Activated T-cell treated with anti-CD3 and anti-CD28 coated beads, Interleukin-2, amount 50 U/mL, for 48 hours (primary cell): ENCODE data around the gene BMPR1A.
A peak's percentile ranks its signal among the peaks of the same experiment; 100 is the strongest.
"Not testable (repeated sequence)": the region's sequence is repeated elsewhere in the genome, so short reads cannot be mapped to it uniquely, and the experiment has no call there.

ENCODE experiments used
- DNase-seq, 2 experiments: peaks; one replicate each; pipeline ENCODE4 v3.0.0-alpha.2; 2020

BMPR1A gene

DNA sequence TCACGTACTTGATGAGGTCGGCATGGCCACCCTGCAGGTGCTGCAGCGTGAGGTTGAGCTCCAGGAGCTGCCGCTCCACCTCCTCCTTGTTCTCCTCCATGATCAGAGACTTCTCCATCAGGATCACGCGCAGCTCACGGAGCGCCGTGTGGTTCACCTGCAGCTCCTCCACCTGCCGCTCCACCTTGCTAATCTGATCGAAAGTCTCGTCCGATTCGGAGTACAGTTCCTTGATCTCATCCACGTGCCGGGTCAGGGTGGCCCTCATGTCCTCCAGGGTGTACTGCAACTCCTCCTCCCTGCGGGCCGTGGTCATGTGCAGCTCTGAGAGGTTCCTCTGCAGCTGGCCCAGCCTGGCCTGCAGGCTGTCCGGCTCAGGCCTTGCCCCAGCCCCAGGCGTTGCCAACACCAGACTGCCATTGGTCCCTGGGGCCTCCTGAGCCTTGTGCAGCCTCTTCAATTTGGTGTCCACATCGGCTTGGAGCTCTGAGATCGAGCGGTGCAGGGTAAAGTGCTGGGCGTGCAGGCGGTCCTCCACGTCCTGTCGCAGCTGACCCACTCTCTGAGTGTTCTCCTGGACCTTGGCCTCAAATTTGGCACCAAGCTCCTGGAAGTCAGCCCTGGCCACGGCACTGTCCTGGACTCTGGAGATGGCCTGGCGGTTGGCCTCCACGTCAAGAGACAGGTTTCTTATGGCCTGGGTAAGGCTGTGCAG, 187.1 kb downstream of the BMPR1A start:
- DNase-seq, result peak in 1 of 2 experiments; percentile 12

DNA sequence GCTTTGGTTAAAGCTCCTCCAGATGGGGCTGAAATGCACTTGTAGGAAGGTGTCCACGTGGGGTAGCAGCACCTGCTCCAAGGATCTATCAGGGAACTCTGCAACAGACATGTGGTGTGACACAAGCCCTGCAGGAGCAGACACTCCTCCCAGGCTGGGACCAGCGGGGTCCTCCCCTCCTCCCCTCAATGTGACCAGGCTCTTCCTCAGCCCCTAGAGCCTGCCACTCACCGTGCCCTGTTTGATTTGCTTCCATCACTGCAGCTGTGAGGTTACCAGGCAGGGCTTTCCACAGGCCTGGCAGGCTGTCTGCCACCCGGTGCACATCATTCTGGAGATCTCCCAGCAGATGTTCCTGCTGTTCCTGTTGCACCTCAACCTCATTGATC, 187.6 kb downstream of the BMPR1A start:
- DNase-seq, result peak in 1 of 2 experiments; percentile 11

DNA sequence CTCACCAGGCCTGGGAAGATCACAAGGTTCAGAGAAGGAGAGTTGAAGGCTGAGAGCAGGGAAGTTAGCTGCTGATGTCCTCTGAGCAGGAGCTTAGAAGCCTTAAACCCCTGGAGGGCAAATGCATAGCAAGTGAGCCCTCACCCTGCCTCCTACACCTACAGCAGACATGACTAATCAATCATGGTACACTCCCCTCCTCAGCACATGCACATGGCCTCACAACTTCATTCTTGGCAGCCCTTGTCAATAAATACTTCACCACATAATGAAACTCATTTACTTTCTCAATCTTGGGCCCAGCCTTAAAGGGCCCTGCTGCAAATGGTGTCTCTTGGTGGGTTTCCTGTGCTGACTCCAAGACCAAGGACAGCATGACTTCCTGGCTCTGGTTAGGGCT, 188.1 kb downstream of the BMPR1A start:
- DNase-seq, result peak in 1 of 2 experiments; percentile 14

DNA sequence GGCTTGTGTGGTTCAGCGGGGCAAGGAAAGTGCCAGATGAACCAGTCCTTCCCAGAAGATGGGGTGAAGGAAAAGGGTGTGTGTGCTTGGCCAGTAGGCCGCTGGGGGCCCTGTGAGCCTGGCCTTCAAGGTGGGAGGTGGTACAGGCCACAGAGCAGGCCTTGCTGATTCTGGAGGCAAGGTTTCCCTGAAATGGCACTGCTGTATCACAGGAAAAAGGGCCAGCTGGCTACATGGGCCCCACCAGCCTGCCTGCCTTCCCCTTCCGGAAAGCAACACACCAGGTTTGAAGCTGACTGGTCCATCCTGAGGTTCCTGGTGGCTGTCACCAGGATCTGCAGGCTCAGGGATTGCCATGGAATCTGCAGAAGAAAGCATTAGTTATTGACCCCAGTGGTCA, 188.5 kb downstream of the BMPR1A start:
- DNase-seq, result peak in 1 of 2 experiments; percentile 9

DNA sequence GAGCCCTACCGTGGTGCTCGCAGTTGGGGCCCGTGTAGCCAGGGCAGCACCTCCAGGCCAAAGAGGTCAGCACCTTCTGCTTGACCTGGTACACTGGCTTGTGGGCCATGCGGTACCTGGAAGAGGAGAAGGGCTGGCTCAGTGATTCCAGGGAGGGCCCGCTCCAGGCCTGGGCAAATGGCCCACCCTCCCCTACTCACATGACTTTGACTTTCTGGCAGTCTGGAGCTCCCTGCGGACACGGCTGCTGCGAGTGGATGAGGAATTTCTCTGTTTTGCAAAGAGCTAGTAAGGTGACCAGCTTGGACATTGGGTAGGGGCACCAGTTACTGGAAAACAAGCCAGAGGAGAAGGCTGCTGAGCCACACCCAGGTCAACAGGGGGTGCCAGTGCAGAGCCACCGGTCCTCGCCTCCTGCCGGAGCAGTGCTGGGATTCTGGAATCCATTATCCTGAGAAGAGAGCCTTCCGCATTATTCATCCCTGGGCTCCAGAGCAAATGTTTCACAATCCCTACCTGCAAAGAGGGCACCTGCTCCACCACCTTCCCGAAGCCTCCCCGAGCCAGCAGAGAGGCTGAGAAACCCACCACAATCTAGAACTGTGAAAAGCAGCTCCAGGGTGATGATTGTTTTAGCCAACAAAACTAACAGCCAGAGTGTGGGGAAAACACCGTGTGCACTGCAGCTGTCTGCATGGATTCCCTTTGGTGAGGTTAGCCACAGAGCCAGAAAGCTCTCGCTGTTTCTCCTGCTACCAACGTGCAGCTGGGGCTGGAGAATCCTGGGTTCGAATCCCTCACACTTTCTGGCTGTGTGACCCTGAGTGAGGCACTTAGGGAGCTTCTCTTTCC, 189.2 kb downstream of the BMPR1A start:
- peak in 1 of 2 experiments; percentile 12 for DNase-seq

DNA sequence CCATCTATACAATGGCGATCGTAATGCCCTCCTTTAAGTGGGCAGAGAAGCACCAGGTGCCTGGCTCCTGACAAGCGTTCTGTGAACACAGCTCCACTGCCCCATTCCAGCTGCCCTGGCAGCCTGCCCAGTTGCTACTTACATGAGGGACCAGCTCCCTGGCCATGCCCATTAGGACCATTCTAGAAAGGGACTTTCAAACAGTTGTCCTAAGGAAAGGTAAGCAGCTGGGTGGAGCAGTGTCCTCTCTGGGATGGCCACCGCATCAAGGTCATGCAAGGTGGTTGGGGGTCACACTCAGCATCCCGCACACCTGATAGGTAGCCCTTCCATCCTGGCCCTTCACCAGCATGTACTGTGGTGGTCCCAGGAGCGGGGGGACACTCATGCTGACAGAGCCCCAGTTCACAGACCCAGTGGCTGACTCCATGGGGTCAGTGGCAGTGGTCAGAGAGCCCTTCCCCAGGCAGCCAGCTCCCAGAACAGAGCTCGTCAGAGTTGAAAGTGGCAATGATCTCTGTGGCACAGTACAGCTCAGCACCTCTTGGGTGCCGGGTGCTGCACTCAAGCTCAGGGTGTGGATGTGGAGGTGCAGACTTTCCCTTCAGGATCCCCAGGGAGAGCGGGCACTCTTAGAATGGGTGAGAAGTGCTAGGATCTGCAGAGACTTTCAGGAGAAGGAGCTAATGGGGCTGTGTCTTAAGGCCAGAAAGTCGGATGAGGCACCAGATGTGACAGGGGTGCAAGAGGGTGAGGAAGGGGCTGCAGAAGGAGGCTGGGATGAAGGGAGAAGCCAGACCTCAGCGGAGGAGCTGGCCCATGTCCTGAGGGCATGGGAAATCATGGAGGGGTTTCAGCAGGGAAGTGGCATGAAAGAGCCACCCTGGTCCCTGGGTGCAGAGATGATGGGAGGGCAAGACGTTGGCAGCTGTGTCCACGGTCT, 190.1 kb downstream of the BMPR1A start:
- DNase-seq, result peak in 1 of 2 experiments; percentile 10

DNA sequence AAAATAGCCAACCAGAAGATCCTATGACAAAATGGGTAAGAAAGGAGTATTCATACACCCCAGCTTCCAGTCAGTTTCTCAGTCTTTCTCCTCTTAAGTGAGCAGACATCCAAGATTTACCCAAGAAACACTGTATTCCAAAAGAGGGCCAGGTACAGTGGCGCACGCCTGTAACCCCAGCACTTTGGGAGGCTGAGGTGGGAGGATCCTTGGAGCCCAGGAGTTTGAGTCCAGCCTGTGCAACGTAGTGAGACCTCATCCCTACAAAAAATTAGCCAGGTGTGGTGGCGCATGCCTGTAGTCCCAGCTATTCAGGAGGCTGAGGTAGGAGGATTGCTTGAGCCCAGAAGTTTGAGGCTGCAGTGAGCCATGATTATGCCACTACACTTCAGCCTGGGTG, 191.4 kb downstream of the BMPR1A start:
- DNase-seq, result not testable (repeated sequence)

DNA sequence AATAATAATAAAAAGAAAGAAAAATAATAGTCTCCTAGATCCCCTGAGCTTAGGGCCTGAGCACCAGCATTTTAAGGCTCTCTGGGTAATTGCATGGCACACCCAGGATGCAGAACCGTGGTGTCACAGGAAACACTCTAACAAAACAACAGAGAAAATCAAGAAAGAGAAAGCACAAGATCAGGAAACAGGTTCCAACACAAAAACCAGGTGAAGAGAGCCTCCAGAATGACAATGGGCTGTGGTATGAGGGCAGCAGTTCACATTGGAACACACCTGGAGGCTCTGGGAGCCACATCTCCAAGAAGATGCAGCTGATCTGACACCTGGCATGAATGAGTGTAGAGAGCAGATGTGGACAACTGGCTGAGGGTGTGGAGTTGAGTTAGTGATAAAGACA, 193.9 kb downstream of the BMPR1A start:
- no peak for DNase-seq

DNA sequence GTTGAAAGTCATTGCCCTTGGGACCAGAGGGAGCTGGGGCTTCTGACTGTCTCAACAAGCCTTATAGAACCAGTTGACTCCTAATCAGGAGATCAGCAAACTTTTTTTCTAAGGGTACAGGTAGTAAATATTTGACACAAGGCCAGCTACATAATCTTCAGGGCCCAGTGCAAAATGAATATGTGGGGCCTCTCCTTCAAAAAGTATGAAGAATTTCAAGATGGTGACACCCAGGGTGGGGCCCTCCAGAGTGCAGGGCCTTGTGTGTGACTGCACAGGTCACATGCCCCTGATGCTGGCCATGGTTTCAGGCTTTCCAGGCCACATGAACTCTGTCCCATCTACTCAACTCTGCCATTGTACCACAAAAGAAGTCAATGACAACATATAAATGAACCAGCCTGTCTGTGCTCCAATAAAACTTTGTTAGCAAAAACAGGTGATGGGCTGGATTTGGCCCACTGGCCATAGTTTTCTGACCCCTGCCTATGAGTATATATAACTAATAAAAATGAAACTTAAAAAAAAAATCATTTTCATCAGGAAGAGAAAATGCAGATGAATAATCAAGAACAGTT, 194.9 kb downstream of the BMPR1A start:
- DNase-seq, result no peak

DNA sequence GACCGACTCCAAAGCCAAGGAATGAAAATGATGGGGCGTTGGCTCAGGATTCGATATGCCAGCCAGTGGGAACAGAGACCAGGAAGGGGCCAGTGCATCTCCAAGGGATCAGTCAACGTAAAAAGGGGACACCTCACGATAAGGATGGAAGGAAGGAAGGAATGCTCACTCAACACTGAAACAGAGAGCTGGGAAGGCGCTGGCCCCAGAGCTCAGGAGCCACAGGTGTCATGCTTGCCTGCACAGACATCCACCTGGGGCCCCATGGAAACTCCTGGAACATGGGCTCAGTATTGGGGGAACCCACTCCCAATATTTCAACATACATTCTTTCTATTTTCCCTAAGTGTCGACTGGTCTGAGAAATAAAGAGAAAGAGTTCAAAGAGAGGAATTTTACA, 195.7 kb downstream of the BMPR1A start:
- no peak for DNase-seq

DNA sequence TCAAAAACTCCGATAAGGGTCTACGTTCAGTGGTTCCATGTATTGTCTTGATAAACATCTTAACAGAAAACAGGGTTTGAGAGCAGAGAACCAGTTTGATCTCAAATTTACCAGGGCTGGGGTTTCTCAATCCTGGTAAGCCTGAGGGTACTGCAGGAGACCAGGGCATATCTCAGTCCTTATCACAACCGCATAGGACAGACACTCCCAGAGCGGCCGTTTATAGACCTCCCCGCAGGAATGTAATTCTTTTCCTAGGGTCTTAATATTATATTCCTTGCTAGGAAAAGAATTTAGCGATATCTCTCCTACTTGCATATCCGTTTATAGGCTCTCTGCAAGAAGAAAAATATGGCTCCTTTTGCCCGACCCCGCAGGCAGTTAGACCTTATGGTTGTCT, 196.3 kb downstream of the BMPR1A start:
- not testable (repeated sequence) for DNase-seq

DNA sequence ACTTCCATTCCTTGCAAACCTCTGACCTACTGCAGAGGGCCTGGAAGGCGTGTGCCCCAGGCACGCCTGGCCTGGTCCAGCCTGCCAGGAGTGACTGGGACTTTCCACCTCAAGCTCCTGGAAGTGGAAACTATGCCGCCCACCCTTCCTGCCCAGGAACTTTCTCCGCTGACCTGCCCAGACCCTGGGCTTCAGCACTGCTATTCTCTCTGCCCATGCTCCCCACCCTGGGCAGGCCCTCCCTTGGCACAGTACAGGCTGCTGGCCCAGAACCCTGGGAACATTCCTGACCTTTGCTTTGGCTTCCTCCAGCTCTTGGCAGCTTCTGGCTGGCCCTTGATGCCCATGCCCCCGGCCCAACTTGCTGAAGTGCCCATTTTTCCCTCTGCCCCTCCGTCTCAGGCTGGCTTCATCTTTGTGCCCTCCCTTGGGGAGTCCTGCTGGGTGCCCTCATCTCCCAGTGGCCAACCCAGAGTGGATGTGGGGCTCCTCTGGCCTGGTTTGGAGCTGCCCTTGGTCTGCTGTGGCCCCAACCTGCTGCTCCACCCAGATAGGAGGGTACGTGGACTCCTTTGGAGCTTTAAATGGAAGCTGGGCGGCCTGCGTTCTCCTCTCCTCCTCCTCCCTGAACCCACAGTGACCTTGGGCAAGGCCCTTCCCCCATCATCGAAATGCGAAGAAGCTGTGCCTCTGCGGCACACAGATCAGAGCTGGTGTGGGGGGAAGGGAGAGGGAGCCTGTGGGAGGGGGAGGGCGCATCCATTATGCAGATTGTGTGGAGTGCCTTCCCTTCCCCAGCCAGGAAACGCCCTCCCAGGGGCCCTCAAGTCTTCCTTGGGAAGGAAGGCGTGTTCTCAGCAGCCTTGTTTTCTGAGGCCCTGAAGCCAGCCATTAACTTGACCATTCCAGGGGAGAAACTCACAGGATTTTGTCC, 197.6 kb downstream of the BMPR1A start:
- DNase-seq, result no peak

DNA sequence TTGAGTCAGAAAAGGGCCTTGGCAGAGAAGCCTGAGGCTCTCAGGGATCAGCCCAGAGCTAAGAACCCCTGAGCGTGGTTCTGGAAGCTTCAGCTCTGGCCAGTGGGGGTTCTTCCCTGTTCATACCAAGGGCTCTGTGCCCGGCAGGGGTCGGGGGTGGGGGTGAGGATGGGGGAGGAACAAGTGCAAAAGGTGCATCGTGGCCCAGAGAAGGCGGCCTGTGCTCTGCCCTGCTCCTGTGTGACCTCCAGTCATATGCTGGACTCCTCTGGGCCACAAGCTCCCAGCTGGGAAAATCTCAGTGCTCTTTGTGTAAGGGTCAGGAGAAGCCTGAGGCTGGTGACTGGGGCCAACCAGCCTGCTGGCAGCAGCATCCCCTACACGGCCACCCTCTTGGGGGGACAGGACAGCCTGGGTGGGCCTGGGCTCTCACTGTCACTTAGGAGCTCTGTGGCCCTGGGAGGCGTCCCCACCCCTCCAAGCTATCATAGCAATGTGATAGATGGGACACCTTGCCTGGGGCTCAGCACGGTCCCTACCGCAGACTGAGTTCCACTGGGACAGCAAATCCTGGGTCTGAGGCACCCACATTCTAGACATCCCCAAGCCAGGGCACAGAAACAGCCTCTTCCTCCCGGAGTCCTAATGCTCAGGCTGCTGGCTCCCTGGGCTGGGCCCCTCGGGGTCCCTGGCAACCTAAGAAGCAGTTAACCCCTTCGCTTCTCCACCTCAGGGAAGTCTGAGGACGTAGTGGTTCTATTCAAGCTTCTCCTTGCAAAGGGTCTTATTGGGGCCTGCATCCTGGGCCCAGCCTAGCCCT, 198.5 kb downstream of the BMPR1A start:
- DNase-seq, result no peak

DNA sequence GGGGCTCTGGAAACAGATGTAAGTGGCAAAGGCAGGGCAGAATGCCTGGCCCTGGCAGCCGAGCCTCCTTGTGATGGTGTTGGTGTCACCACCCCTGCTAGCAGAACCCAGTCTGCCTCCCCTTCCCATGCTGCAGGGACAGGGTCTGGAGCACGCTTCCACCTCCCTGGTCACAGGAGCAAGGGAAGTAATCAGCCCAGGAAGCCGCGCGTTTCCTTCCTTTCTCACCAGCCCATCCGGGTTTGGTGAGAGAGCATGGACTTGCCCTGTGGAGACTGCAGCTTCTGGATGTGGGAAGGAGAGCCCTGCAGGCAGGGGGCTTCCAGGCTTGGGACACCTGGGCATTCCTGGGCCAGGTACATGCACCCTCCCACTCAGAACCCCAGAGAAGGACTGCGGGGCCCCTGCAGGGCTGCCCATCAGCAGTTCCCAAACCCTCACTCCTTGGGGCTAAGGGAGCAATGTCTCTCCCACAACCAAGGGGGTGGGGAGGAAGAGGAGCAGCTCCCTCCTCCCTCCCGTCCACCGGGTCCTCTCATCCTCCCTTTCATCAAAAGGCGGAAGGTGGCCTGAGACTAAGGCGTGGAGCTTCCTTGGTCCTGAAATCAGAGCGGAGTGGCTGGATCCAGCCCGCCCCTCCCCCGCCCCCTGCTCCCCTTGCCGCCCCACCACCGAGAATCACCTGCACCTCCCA, 199.2 kb downstream of the BMPR1A start:
- no peak for DNase-seq

DNA sequence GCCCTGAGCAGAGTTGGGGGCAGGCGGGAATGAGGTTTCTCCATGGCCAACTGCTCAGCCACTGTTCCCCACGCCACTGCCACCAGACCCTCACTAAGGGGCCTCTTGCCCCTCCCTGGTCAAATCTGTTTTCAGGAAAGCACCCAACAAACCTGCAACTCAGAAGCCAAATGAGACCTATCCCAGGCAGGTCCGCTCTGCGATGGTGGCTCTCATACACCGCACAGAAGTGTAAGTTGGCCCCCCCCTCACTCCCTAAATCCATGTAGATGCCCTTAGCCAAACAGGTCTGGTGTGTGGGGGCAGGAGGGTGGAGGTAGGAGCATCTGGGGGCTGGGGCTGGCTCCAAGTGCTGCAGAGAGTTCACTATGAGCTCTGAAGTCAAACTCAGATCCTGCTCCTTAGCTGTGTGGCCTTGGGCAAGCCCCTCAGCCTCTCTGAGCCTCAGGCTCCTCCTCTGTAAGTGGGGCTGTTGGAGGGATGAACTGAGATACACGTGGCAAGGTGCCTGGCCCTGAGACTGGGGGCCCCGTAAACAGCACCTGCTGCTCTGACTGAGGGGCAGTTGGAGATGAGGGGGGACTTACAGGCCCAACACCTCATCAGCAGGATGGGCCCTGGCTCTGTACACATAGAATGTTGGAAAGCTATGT, 199.9 kb downstream of the BMPR1A start:
- no peak for DNase-seq

DNA sequence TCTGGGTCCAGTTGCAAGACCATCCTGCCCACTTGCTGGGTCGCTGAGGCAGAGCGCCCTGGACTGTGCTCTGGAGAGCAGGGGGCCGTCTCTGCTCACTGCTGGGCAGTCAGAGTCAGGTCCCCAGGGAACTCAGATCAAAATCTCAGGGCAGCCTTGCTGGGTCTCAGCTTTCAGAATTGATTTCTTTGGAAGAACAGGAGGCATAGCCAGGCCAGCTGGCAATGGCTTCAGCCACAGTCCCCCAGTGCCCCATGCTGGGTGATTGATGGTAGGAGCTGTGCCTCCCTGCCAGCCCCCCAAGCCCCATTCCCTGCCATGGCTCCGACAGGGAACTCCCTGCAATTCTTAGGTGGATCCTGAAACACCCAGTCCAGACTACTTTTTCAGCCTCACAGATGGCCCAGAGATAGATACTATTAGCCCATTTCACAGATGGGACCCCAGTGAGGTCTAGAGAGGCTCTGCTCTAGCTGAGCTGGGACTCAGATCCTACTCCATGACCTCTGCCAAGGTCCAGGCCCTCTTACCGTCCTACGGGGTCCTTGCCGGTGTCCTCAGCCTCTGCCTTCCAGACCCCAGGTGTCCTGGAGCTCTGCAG, 200.5 kb downstream of the BMPR1A start:
- DNase-seq, result no peak

DNA sequence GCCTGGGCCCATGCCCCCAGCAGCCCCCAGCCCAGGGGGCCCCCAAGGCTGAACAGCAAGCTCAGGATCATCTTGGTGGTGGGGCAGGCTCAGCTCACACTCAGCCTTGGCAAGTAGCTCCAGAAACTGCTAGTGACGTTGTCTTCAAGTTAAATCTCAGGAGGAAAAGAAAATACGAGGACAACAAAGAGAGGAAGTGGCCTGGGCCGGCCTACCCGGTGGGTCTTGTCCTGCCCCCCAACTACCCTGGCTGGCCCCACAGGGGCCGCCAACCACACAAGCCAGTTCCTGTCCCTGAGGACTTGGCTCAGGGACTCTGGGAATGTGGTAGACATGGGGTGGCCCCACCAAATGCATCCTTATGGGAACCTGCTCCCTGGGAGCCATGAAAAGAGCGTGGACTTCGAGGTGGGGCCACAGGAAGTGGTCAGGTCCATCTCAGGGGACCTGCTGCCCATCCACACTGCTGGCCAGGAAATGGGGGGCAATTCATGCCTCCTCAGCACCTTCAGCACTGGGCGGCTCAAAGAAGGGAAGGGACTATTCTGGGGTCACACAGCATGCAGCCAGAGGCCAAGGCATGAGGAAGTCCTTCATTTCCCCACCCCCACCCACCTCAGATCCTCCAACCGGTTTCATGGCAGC, 201.2 kb downstream of the BMPR1A start, which contains the start of gene MMRN2:
TSS of gene MMRN2 (minus strand) at position 145 of the 645 bp plus-strand sequence. CDS start at position 71, 74 bp downstream.
- DNase-seq, result no peak
